Activated B cell treated with CpG ODN at 0.5 μM for 24 hours (primary cell): Measurements from ENCODE around the gene LAMP5. TPM values are rescaled to one million over a fixed set of nuclear protein-coding genes. Genes with fewer than 3 reads are reported as not detected.

ENCODE experiments used
- ATAC-seq: fragments of 200-7000 bp; cut with Tn5 transposase; one replicate; pipeline ENCODE4 v1.10.0; 2021; ENCODE audit warnings: low read depth, mild to moderate bottlenecking, moderate library complexity
- CTCF ChIA-PET: fragments of 350-600 bp; sonication (Branson Sonifier 250); formaldehyde crosslinking; loops from one replicate; lab custom pipeline; 2021; ENCODE audit warnings: antibody characterized with exemption; lab: Charles Lee
- POLR2A ChIA-PET: fragments of 350-600 bp; sonication (Branson Sonifier 250); formaldehyde crosslinking; loops from one replicate; lab custom pipeline; 2021; ENCODE audit warnings: antibody characterized with exemption; lab: Charles Lee
- DNase-seq: peaks from one replicate; pipeline ENCODE4 v3.0.0; 2022
- H3K27ac Mint-ChIP-seq: one replicate; pipeline ENCODE4 v1.8.0; 2020; ENCODE audit warnings: mixed read lengths
- H3K27me3 Mint-ChIP-seq: one replicate; pipeline ENCODE4 v1.8.0; 2021; ENCODE audit warnings: mixed read lengths
- H3K36me3 Mint-ChIP-seq: one replicate; pipeline ENCODE4 v1.8.0; 2021; ENCODE audit warnings: low read depth, mixed read lengths
- H3K4me1 Mint-ChIP-seq: one replicate; pipeline ENCODE4 v1.8.0; 2021; ENCODE audit warnings: mixed read lengths
- H3K4me3 Mint-ChIP-seq: one replicate; pipeline ENCODE4 v1.8.0; 2020; ENCODE audit warnings: mild to moderate bottlenecking, mixed read lengths
- H3K9me3 Mint-ChIP-seq: one replicate; pipeline ENCODE4 v1.8.0; 2020; ENCODE audit warnings: mixed read lengths
- CTCF ChIP-seq: fragments of 200-600 bp; IDR thresholded peaks from one replicate; pipeline ENCODE4 v1.8.0; 2022; ENCODE audit warnings: antibody characterized with exemption, mild to moderate bottlenecking
- intact Hi-C: fragments of 100-400 bp; cut with micrococcal nuclease; formaldehyde crosslinking; loops from one replicate; pipeline ENCODE4 v1.15.1; 2024
- total RNA-seq: library from RNA; stranded (reverse); gene quantifications from 2 replicates; pipeline ENCODE4 v1.2.3, GENCODE V29; 2022

The LAMP5 gene
- total RNA-seq, 1 donor from 2014 or later = 0.29 TPM

GRCh38 chr20:9491324-9491723 is 23.1 kb upstream of the LAMP5 start:
- Mint-ChIP-seq H3K9me3 (no peaks in the 10 kb centered on the region), H3K27ac (no peak overlapping the region), H3K4me3 (no peak overlapping the region), H3K36me3 (no peaks in the 10 kb centered on the region), H3K27me3 (peaks cover 8% of the 10 kb centered on the region), H3K4me1 (no peaks in the 10 kb centered on the region)
- ChIA-PET CTCF (no interaction called here), POLR2A (no interaction called here)
- intact Hi-C loops = no loop called here
- DNase-seq (no peak), ATAC-seq (no peak)
- no peak for TF ChIP-seq CTCF

DNA sequence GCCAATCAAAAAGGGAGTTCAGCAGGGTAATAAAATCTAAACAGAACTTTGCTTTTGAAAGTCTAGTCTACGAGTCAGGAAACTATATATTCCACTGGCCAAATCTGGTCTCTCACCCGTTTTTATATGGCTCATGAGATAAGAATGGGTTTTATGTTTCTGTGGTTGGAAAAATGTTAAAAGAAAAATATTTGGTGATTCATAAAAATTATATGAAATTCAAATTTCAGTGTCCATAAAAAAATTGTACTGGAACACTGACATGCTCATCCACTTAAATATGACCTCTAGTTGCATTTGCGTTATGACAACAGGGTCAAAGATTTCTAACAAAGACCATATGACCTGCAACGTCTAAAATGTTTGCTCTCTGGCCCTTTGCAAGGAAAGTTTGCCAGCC is 22.3 kb upstream of the LAMP5 start:
- ChIA-PET POLR2A (no interaction called here), CTCF (no interaction called here)
- no peak for TF ChIP-seq CTCF

DNA sequence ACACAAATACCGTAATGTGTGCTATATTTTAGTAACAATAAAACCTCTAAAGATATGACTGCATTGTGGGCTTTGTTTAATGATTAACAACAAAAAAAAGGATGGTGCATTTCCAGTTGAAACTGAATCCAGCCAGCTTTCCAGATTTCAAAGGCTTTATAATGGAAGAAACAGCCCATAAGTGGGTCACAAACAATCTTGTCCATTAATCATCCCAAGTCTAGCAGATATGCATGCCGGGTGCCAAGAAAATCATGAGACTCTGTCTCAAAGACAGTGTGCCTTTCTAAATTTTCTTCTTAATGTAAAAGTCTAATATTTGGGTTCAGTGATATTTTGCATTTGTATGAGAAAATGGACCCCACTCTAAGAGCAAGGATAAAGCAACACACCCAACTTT is 20.6 kb upstream of the LAMP5 start:
- Mint-ChIP-seq H3K27me3 (peaks cover 6% of the 10 kb centered on the region), H3K4me1 (no peaks in the 10 kb centered on the region), H3K9me3 (no peaks in the 10 kb centered on the region), H3K27ac (no peak overlapping the region), H3K4me3 (no peak overlapping the region), H3K36me3 (no peaks in the 10 kb centered on the region)
- TF ChIP-seq CTCF = no peak
- POLR2A ChIA-PET = no interaction called here
- DNase-seq (no peak), ATAC-seq (no peak)
- intact Hi-C loops = no loop called here
- CTCF ChIA-PET = no interaction called here

More for the DNA sequence above, 22.3 kb upstream of the LAMP5 start:
- no peak for DNase-seq
- Mint-ChIP-seq H3K27me3 (peaks cover 8% of the 10 kb centered on the region), H3K36me3 (no peaks in the 10 kb centered on the region), H3K9me3 (no peaks in the 10 kb centered on the region), H3K4me3 (no peak overlapping the region), H3K4me1 (no peaks in the 10 kb centered on the region), H3K27ac (no peak overlapping the region)
- intact Hi-C loops = no loop called here
- ATAC-seq = no peak

DNA sequence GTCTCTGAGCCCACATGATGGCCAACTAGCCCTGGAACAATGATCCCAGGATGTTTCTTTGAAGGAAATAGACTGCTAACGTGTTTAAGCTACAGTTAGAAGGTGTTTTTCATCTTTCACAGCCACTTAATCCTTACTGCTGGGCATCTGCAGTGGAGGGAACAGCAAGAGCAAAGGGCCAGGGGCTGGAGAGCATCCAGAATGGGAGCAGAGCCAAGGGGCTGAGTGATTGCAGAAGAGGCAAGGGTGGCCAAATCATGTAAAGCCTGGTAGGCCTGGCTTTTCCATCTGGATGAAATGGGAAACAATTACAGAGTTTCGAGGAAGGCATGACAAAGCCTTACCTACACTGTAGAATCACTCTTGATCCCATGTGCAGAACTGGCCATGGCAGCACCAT is 18.7 kb upstream of the LAMP5 start:
- POLR2A ChIA-PET = no interaction called here
- H3K36me3 Mint-ChIP-seq = no peaks in the 10 kb centered on the region
- CTCF ChIA-PET = no interaction called here
- intact Hi-C loops = no loop called here
- DNase-seq (no peak), ATAC-seq (no peak)
- no peaks in the 10 kb centered on the region for H3K4me1 Mint-ChIP-seq
- no peak for TF ChIP-seq CTCF
- peaks cover 6% of the 10 kb centered on the region for H3K27me3 Mint-ChIP-seq
- H3K27ac Mint-ChIP-seq = no peak overlapping the region
- H3K9me3 Mint-ChIP-seq = no peaks in the 10 kb centered on the region
- H3K4me3 Mint-ChIP-seq = no peak overlapping the region

- Mint-ChIP-seq H3K36me3 (no peaks in the 10 kb centered on the region), H3K27me3 (peaks cover 6% of the 10 kb centered on the region), H3K9me3 (no peaks in the 10 kb centered on the region), H3K27ac (no peak overlapping the region), H3K4me3 (no peak overlapping the region), H3K4me1 (no peaks in the 10 kb centered on the region)
- ChIA-PET CTCF (no interaction called here), POLR2A (no interaction called here)
- DNase-seq = no peak
- TF ChIP-seq CTCF = no peak
- no peak for ATAC-seq
- intact Hi-C loops = no loop called here
These were observed 18.2 kb upstream of the LAMP5 start for GRCh38 chr20:9496155-9496554.
